ENCODE measurements around the gene SEC14L1. TPM values are rescaled to one million over a fixed set of nuclear protein-coding genes. Genes with fewer than 3 reads are reported as not detected.

Gene SEC14L1
- total RNA-seq, 1 experiment from 2014 or later: 81.0 TPM

GRCh38 chr17:77235370-77235941, 94.7 kb downstream of the SEC14L1 start (continued):
- TF ChIP-seq STAT6 (CRISPR knock-in tag; conservative IDR thresholded peaks at IDR 0.05; ENCODE audit: low read depth) (no peak), GTF2I (CRISPR knock-in tag; conservative IDR thresholded peaks at IDR 0.05) (no peak), ZNF232 (CRISPR knock-in tag; IDR thresholded peaks at IDR 0.05) (no peak), GRHL2 (CRISPR knock-in tag; IDR thresholded peaks at IDR 0.05; ENCODE audit: insufficient replicate concordance, severe bottlenecking) (no peak), USF2 (CRISPR knock-in tag; IDR thresholded peaks at IDR 0.05) (no peak), SOX15 (CRISPR knock-in tag; IDR thresholded peaks at IDR 0.05) (no peak), CBFB (CRISPR knock-in tag; IDR thresholded peaks at IDR 0.05; ENCODE audit: low read depth) (no peak), JUN (CRISPR knock-in tag; IDR thresholded peaks at IDR 0.05) (no peak), CREM (CRISPR knock-in tag; IDR thresholded peaks at IDR 0.05) (no peak), IRF1 (CRISPR knock-in tag; IDR thresholded peaks at IDR 0.05) (no peak), E2F1 (CRISPR knock-in tag; IDR thresholded peaks at IDR 0.05) (no peak)

- DNase-seq (ENCODE audit: low spot score) (no peak), ATAC-seq (no peak)
- CTCF ChIA-PET: no interaction called here
- POLR2A ChIA-PET: no interaction called here
- H3K27ac Mint-ChIP-seq: no peak overlapping the region
- no peaks in the 10 kb centered on the region for H3K36me3 Mint-ChIP-seq
- H3K4me1 Mint-ChIP-seq: peaks cover 12% of the 10 kb centered on the region
- no peak overlapping the region for H3K4me3 Mint-ChIP-seq
- H3K27me3 Mint-ChIP-seq (ENCODE audit: low read depth): no peaks in the 10 kb centered on the region
- H3K9me3 Mint-ChIP-seq: 0 out of 2 replicates have a peak, but pooled peaks cover 3% of the 10 kb centered on the region
- TF ChIP-seq ZBTB43 (CRISPR knock-in tag; IDR thresholded peaks at IDR 0.05): no peak
- TF ChIP-seq ZNF416 (CRISPR knock-in tag; IDR thresholded peaks at IDR 0.05): no peak
- TF ChIP-seq ATF2 (CRISPR knock-in tag; IDR thresholded peaks at IDR 0.05; ENCODE audit: borderline replicate concordance, low read depth): no peak
- TF ChIP-seq NR2C2 (CRISPR knock-in tag; IDR thresholded peaks at IDR 0.05): no peak
- no peak for TF ChIP-seq ESRRA (CRISPR knock-in tag; IDR thresholded peaks at IDR 0.05; ENCODE audit: borderline replicate concordance)
- no peak for TF ChIP-seq NR1H2 (CRISPR knock-in tag; IDR thresholded peaks at IDR 0.05)
- no peak for TF ChIP-seq PRDM15 (CRISPR knock-in tag; IDR thresholded peaks at IDR 0.05)
- no peak for TF ChIP-seq TCF7 (CRISPR knock-in tag; IDR thresholded peaks at IDR 0.05; ENCODE audit: low read depth)
- TF ChIP-seq FOXJ3 (CRISPR knock-in tag; IDR thresholded peaks at IDR 0.05; ENCODE audit: borderline replicate concordance): no peak
Measured at GRCh38 chr17:77237232-77238008, 96.7 kb downstream of the SEC14L1 start.

All from WTC11 (cell line).